Suprapubic skin (tissue), 4 donors: ENCODE results near the gene ID4. TPM values are rescaled to one million over a fixed set of nuclear protein-coding genes. Genes with fewer than 3 reads are reported as not detected.
A peak's percentile ranks its signal among the peaks of the same experiment; 100 is the strongest.

ENCODE experiments used
- DNase-seq, 2 donors: peaks; one replicate each; pipeline ENCODE4 v3.0.0-alpha.2; 2019; ENCODE audit warnings: low spot score in 2 of 2
- H3K27ac ChIP-seq: fragments of 200-600 bp; sonication (generic); one replicate; pipeline ENCODE4 v1.5.1; 2019
- H3K27me3 ChIP-seq: fragments of 200-600 bp; sonication (generic); one replicate; pipeline ENCODE4 v1.5.1; 2019
- H3K36me3 ChIP-seq: fragments of 200-600 bp; sonication (generic); one replicate; pipeline ENCODE4 v1.5.1; 2019
- H3K4me1 ChIP-seq: fragments of 200-600 bp; sonication (generic); one replicate; pipeline ENCODE4 v1.5.1; 2019
- H3K4me3 ChIP-seq: fragments of 200-600 bp; sonication (generic); one replicate; pipeline ENCODE4 v1.5.1; 2019; ENCODE audit warnings: mild to moderate bottlenecking
- H3K9me3 ChIP-seq: fragments of 200-600 bp; sonication (generic); one replicate; pipeline ENCODE4 v1.5.1; 2019
- CTCF ChIP-seq, 2 donors: fragments of 200-600 bp in 1 of 2; fragments of 450-650 bp in 1 of 2; sonication (generic) in 1 of 2; IDR thresholded peaks; one replicate each; pipeline ENCODE4 v1.5.1; 2016 to 2019; ENCODE audit warnings: antibody characterized with exemption in 2 of 2, mild to moderate bottlenecking in 1 of 2, moderate library complexity in 1 of 2
- EP300 ChIP-seq: sonication (generic); formaldehyde crosslinking; IDR thresholded peaks from one replicate; pipeline ENCODE4 v1.6.1; 2017; ENCODE audit warnings: antibody characterized with exemption
- POLR2A ChIP-seq, 2 donors: fragments of 450-650 bp; IDR thresholded peaks; one replicate each; pipeline ENCODE4 v1.6.1; 2017; ENCODE audit warnings: antibody characterized with exemption in 2 of 2, mild to moderate bottlenecking in 2 of 2, moderate library complexity in 2 of 2
- POLR2AphosphoS5 ChIP-seq, 3 donors: sonication (generic); formaldehyde crosslinking; IDR thresholded peaks; one replicate each; pipeline ENCODE4 v1.6.1; 2017; ENCODE audit warnings: antibody characterized with exemption in 3 of 3
- WGBS: methylation state at CpG from one replicate; pipeline ENCODE4 v1.1.5; 2018; 5-methylcytosine and 5-hydroxymethylcytosine counted together
- total RNA-seq, 4 donors: library from RNA; depleted of rRNA; stranded (reverse); fragments of >200 nt; gene quantifications; one replicate each; pipeline ENCODE4 v1.1.0, GENCODE V29; 2016

Gene ID4
- total RNA-seq, 4 donors from 2014 or later: 124 to 295 (median 157) TPM

GRCh38 chr6:19796452-19796851 lies 40.7 kb upstream of the ID4 start:
- H3K36me3 ChIP-seq: no peaks in the 10 kb centered on the region
- no peaks in the 10 kb centered on the region for H3K9me3 ChIP-seq
- no peak overlapping the region for H3K4me3 ChIP-seq
- no peaks in the 10 kb centered on the region for H3K27me3 ChIP-seq
- H3K4me1 ChIP-seq: no peaks in the 10 kb centered on the region
- no peak for TF ChIP-seq POLR2A (IDR thresholded peaks at IDR 0.05)
- TF ChIP-seq POLR2AphosphoS5 (IDR thresholded peaks at IDR 0.05): no peak
- TF ChIP-seq EP300: no peak
- TF ChIP-seq CTCF (IDR thresholded peaks at IDR 0.05): no peak
- DNase-seq: no peak
- H3K27ac ChIP-seq: no peak overlapping the region
- 62% methylated on average over 2 of the region's 2 CpGs for WGBS

DNA sequence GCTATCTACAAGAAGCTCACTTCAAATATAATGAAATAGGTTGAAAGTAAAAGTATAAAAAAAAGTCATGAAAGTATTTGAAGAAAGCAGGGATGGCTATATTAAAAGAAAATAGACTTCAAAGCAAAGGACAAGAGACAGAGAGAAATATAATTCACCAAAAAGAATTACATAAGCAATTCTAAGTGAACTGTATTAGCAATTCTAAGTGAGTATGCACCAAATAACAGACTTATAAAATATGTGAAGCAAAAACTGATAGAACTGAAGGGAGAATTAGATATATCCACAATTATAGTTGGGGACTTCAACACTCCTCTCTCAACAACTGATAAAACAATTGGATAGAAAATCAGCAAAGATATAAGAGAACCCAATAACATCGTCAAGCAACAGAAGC lies 38.8 kb upstream of the ID4 start:
- WGBS: 71% methylated on average over 1 of the region's 1 CpG
- no peaks in the 10 kb centered on the region for H3K36me3 ChIP-seq
- peaks cover 5% of the 10 kb centered on the region for H3K4me1 ChIP-seq
- H3K27ac ChIP-seq: no peak overlapping the region
- no peaks in the 10 kb centered on the region for H3K9me3 ChIP-seq
- TF ChIP-seq POLR2AphosphoS5 (IDR thresholded peaks at IDR 0.05): no peak
- TF ChIP-seq POLR2A (IDR thresholded peaks at IDR 0.05): no peak
- no peak for TF ChIP-seq CTCF (IDR thresholded peaks at IDR 0.05)
- no peak for TF ChIP-seq EP300
- H3K27me3 ChIP-seq: no peaks in the 10 kb centered on the region
- no peak overlapping the region for H3K4me3 ChIP-seq
- DNase-seq: no peak

DNA sequence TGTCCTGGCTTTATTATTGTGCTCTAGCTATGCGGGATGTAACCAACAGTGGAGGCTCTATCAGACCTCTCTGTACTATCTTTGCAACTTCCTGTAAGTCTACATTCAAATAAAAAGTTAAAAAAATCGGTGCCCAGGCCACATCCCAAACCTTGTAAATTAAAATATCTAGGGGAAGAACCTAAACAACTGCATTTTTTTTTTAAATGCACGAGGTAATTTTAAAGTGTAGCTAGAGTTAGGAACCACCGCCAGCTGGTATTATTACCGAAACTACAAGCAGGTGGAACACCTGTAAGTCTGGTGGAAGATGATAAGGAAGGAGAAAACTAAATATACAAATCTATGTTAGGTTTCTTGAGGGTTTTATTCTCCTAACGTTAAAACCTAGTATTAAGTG lies 34.5 kb upstream of the ID4 start:
- no peak overlapping the region for H3K27ac ChIP-seq
- 80% methylated on average over 6 of the region's 6 CpGs for WGBS
- H3K4me1 ChIP-seq: peaks cover 23% of the 10 kb centered on the region
- H3K9me3 ChIP-seq: no peaks in the 10 kb centered on the region
- no peaks in the 10 kb centered on the region for H3K36me3 ChIP-seq
- DNase-seq: no peak
- no peak overlapping the region for H3K4me3 ChIP-seq
- no peak for TF ChIP-seq EP300
- no peak for TF ChIP-seq POLR2AphosphoS5 (IDR thresholded peaks at IDR 0.05)
- TF ChIP-seq POLR2A (IDR thresholded peaks at IDR 0.05): no peak
- TF ChIP-seq CTCF (IDR thresholded peaks at IDR 0.05): no peak
- no peaks in the 10 kb centered on the region for H3K27me3 ChIP-seq

DNA sequence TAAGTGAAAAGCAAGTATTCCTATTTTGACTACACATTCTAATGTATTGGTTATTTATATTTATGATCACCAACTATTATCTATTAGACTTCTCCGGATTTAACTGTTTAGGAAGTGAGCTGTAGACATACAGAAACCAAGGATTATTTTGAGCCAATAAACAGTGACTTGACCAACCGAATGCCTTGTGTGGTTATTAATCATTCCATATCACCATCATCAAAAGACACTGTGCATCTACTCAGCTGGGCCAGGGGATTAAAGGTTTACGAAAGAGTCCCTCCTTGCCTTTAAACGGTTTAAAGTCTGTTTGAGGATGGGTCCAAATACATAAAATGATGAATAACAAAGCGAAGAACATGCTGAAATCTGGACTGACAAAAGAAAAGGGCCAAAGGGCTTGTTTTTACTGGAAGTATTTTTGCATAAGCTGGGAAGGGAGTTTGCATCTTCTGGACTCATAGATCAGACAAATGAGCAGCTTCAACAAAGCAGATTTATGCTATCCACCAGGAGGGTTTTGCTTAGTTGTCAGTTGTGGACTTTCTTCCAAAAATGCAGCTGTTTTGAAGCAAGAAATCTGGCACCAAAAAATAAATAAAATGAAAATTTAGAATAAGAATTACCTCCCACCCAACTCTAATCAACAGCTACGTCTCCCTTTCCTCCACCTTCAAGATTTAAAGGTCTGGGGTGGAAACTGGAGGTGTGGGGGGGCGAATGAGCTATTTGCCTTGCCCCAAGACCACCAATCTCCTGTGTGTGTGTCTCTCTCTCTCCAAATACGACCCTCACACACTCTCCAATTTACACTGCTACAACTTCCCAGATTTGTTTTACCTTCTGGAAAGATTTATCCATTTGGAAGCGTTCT lies 33.6 kb upstream of the ID4 start:
- Histone ChIP-seq H3K27me3 (no peaks in the 10 kb centered on the region), H3K4me3 (peak overlapping the region; percentile 57), H3K36me3 (no peaks in the 10 kb centered on the region), H3K9me3 (no peaks in the 10 kb centered on the region), H3K4me1 (peaks cover 23% of the 10 kb centered on the region), H3K27ac (peak overlapping the region; percentile 94)
- 40% methylated on average over 9 of the region's 9 CpGs for WGBS
- no peak for DNase-seq
- no peak for TF ChIP-seq POLR2AphosphoS5 (IDR thresholded peaks at IDR 0.05)
- TF ChIP-seq EP300: no peak
- TF ChIP-seq POLR2A (IDR thresholded peaks at IDR 0.05): no peak
- TF ChIP-seq CTCF (IDR thresholded peaks at IDR 0.05): no peak

- H3K4me3 ChIP-seq: peak overlapping the region; percentile 57
- 2% methylated on average over 44 of the region's 77 CpGs for WGBS
These were observed 32.7 kb upstream of the ID4 start for GRCh38 chr6:19804205-19805128.

More at GRCh38 chr6:19804205-19805128, 32.7 kb upstream of the ID4 start:
- Histone ChIP-seq H3K27ac (peak overlapping the region; percentile 94), H3K36me3 (no peaks in the 10 kb centered on the region), H3K4me1 (peaks cover 23% of the 10 kb centered on the region), H3K27me3 (no peaks in the 10 kb centered on the region), H3K9me3 (no peaks in the 10 kb centered on the region)
- peak; percentile 95 to 96 for DNase-seq
- TF ChIP-seq EP300 (peak; percentile 65), POLR2AphosphoS5 (IDR thresholded peaks at IDR 0.05) (peak; percentile 65 to 88 (median 77)), POLR2A (IDR thresholded peaks at IDR 0.05) (peak in 1 of 2 donors; percentile 59), CTCF (IDR thresholded peaks at IDR 0.05) (no peak)
